SK-N-SH treated with all-trans-retinoic acid at 6 μM for 48 hours (cell line): ENCODE measurements around the gene LIN28B.

Experiments used
- ARNTL ChIP-seq: fragments of 450-650 bp; formaldehyde crosslinking; IDR thresholded peaks from 2 replicates; pipeline ENCODE4 v1.5.0; 2020; ENCODE audit warnings: low read depth, mild to moderate bottlenecking, moderate library complexity, borderline replicate concordance
- GLIS3 ChIP-seq: fragments of 250-450 bp; sonication (Bioruptor Pico); IDR thresholded peaks from 2 replicates; pipeline ENCODE4 v1.5.0; 2020; ENCODE audit warnings: mild to moderate bottlenecking, moderate library complexity
- RARB ChIP-seq: fragments of 250-450 bp; sonication (Bioruptor Pico); IDR thresholded peaks from 2 replicates; pipeline ENCODE4 v1.8.0; 2021; ENCODE audit warnings: mild to moderate bottlenecking, moderate library complexity
- ZFP30 ChIP-seq: fragments of 450-650 bp; formaldehyde crosslinking; IDR thresholded peaks from 2 replicates; pipeline ENCODE4 v1.5.0; 2022; ENCODE audit warnings: mild to moderate bottlenecking, moderate library complexity
- ZNF565 ChIP-seq: fragments of 450-650 bp; formaldehyde crosslinking; conservative IDR thresholded peaks from 2 replicates; pipeline ENCODE4 v1.5.0; 2020; ENCODE audit warnings: low read depth, mild to moderate bottlenecking, moderate library complexity
- ZNF70 ChIP-seq: fragments of 450-650 bp; formaldehyde crosslinking; IDR thresholded peaks from 2 replicates; pipeline ENCODE4 v1.5.0; 2020; ENCODE audit warnings: mild to moderate bottlenecking, moderate library complexity

DNA sequence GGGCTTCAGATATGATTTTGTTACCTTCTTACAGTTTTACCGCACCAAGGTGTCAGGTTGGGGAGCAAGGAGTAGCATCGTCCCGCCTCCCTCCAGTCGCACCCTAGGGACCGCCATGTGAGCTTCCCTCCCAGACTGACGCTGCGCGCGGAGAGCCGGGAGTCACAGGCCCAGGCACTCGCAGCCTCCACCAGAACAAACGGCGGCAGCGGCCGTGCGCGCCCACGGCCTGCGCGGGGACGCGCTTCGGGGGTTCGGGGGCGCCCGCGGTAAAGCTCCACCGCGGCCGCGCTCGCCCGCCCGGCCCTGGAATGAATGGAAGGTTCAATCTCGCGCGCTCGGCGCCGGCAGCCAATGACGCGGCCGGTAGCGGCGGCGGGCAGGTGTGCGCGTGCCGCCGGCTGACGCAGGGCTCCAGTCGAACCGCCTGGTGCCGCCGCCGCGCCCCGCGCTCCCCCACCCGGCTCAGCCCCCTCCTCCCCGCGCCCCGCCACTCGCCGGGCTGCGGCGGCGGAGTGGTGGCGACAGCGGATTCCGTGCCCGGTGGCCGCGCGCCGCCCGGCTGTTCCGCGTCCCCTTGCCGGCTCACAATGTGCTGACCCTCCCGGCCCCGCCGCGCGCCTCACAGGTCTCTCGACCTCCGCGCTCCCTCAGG, 16.5 kb upstream of the LIN28B start:
- no peak for TF ChIP-seq ZNF70 (CRISPR knock-in tag)
- TF ChIP-seq GLIS3 (CRISPR knock-in tag): no peak
- no peak for TF ChIP-seq ARNTL (CRISPR knock-in tag)
- 0 out of 2 replicates have a peak, but pooled peaks have one; percentile 38 for TF ChIP-seq ZNF565
- TF ChIP-seq ZFP30 (CRISPR knock-in tag): no peak
- no peak for TF ChIP-seq RARB (CRISPR knock-in tag)
